GM18499 (cell line): ENCODE measurements around the gene ALDH1A2.
"Not testable (repeated sequence)": the region's sequence is repeated elsewhere in the genome, so short reads cannot be mapped to it uniquely, and the experiment has no call there.

Experiments
- ATAC-seq: cut with Tn5 transposase; IDR thresholded peaks from one replicate; pipeline ENCODE4 v1.9.1; 2021; ENCODE audit warnings: moderate number of reproducible peaks; ENCODE audit not compliant: insufficient read depth, unreplicated experiment

Gene ALDH1A2

DNA sequence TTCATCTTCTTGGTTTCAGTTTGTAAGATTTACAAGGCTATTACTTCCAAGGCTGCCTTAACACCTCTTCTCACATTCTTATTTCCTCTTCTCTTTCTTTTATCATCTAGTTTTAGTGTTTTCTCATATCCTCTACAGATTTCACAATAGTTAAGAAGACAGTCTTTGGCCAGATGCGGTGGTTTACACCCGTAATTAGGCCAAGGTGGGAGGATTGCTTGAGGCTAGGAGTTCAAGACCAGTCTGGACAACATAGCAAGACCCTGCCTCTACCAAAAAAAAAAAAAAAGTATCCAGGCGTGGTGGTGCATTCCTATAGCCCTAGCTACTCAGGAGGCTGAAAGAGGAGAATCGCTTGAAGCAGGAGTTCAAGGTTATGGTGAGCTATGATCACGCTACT lies 3.5 kb upstream of the ALDH1A2 start:
- ATAC-seq: no peak

DNA sequence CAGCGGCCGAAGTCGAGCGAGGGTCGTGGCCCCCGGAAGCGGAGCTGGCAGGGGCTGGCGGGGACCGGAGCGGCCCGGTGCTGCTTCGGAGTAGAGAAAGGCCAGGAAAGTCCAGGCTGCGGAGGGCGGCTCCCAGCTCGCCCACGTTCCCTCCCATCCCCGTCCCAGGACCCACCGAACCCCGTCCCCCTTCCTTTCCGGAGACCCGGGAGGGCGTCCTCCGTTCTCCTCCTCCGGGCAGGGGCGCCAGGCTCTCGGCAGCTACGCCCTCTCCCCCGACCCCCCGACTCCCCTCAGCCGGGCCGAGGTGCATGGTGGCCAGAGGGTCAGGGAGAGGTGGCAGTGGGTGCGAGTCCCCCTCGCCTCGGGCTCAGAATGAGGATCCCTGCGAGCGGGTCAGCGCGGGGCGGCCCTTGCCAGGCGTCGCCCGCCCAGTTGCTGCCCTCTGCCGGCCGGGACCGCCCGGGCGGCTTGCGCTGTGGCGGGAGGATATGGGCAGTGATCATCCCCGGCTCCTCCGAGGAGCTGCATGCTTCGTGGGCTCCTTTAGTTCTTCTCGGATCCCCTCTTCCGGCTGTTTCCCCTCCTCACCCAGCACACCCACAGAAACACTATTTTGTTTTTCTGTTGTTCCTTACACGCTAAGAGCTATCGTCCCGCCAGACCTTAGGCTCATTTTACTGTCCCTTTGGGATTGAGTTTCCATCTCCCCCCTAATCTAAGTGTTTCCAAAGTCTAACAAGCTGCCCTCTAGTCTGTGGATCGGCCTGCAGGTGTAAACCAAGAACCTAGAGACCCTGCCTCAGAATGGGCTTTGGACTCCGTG lies 744 bp upstream of the ALDH1A2 start:
- no peak for ATAC-seq

GRCh38 chr15:58064980-58065444 lies 499 bp downstream of the ALDH1A2 start:
- no peak for ATAC-seq

DNA sequence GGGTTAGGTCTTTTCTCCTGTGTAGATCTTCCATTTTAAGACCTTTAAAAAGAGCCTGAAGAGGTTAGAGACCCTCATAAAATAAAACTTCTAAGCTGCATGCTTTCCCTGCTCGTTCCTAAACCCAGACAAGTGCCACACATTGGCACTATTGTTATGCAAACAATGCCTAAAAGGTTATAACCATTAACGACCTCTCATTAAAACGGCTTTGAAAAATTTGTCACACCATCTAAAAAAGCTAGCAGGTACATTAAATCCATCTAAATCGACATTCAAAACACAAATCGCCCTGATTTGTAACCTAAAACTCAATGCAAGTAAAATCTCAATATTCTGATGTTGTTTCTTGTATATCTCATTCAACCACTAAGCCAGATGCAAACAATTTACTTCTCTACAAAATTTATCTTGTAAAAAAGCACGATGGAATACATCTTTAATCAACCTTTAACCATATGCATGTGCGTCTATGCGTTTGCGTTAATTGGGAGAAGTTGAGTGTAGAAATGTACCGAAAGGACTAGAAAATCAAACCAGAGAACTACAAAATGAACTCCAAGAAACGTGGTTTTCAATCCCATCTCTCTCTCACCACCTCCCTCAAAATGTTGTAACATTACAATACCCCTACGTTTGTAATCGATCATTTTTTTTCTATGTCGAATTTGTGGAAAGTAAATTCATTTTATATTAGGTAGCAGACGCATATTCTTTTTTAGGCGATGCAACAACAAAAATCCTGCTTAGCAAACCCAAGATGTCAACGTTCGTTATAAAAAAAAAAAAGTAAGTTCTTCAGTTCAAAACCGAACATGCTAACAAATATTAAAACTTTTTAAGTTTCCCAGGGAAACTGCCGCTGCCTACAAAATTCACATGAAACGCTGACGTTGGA lies 1.2 kb downstream of the ALDH1A2 start:
- ATAC-seq: no peak

- no peak for ATAC-seq
Measured at GRCh38 chr15:58063614-58064013, 1.9 kb downstream of the ALDH1A2 start.

GRCh38 chr15:58062983-58063382 lies 2.5 kb downstream of the ALDH1A2 start:
- no peak for ATAC-seq

DNA sequence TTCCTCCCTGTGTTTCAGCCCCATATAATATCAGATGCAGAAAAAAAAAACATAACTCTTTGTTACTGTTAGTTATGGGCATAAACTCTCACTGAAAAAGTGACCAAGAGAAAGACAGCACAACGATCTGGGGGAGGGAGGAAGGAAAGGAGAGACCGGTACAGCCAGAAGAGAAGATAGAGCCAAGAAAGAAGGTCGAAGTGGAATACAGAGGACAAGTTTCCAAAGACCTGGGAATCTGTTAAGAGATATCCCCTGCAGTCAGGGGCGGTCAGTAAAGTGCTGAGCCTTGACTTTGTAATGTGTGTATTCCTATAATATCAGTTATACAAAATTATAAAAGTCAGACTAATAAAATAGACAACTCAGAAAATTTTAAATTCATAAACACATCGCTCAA lies 3.3 kb downstream of the ALDH1A2 start:
- no peak for ATAC-seq

- ATAC-seq: no peak
Measured at GRCh38 chr15:58060575-58060974, 4.9 kb downstream of the ALDH1A2 start.

GRCh38 chr15:58058729-58059128 lies 6.8 kb downstream of the ALDH1A2 start:
- ATAC-seq: no peak

DNA sequence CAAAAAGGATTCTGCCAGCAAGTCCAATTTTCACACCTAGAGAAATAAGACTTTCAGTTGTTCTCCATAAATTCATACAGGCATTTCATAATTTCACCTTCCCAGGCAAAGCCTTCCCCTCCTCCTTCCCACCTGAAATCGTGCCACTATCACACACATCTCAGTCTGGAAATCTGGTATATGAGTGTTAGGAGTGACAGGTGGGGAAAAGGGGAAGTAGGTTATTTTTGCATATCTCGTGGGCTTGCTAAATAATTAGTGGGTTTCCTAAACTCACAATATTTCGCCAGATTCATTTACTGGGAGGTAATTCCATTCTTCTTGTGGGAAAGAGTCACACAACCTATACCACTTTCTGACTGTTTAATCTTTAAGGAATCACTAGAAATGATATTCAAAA lies 7.4 kb downstream of the ALDH1A2 start:
- no peak for ATAC-seq

GRCh38 chr15:58057559-58057958 lies 8.0 kb downstream of the ALDH1A2 start:
- no peak for ATAC-seq

GRCh38 chr15:58056015-58056414 lies 9.5 kb downstream of the ALDH1A2 start:
- no peak for ATAC-seq

GRCh38 chr15:58053315-58054153 lies 12.0 kb downstream of the ALDH1A2 start:
- no peak for ATAC-seq

DNA sequence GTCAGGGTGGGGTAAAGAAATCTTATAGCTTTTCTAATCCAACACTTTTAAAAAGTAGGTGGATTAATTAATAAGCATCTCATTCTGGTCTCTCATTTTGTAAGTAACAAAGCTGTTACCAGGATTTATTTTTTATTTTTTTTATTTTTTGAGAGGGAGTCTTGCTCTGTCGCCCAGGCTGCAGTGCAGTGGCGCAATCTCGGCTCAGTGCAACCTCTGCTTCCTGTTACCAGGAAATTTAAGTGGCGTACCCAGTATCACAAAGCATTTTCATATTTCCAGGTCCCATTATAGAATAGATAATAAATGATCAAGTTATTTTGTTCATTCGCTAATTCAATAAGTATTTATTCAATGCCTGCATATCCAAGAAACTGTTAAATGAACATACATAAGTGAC lies 13.2 kb downstream of the ALDH1A2 start:
- ATAC-seq: no peak

DNA sequence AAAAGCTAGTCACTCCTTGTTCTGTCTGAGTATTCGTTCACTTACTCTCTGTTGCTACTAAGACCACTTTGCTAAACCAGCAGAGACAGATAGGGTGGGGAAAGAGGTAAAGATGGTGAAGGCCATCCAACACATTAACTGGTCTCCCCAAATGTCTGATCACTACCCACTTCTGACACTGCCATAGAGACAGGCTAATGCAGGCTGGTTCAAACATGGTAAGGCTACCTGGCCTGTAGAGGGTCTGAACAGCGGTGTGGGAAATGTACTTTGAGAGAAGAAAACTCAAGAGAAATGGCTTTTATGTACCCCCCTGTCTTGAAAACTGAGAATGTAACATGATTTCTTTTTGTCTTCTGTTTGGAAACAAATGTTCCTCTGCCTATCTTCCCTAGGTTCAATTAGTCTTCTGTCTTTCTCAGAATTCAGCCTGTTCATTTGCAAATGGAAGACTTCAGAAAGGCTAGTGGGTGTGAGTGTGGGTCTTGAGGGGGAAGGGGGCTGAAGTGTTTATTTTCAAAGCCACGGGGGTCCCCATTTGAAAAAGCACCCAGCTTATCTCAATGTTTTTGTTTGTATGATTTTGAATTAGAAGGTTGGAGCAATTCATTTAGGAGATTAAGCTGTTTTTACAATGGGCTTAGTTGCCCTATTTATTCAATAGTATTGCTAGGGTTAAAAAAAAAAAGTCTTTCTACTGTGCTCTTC lies 15.8 kb downstream of the ALDH1A2 start:
- ATAC-seq: no peak

DNA sequence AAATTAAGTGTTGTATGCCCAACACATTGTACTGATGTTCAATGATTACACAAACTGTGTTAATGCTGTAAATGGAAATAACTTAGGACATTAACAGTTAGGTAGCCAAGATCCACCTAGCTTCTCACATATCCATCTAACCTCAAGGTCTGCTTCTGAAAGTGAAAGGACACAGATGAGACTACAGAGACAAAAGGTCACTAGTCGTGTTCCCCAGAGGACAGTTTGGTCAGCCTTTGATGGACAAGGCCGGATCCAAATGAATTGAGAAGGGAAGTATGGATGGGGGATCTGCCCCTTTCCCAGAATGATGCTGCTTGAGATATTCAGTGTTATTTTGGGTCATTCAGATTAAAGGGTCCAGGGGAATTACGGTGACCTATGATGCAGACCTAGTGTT lies 17.2 kb downstream of the ALDH1A2 start:
- no peak for ATAC-seq

DNA sequence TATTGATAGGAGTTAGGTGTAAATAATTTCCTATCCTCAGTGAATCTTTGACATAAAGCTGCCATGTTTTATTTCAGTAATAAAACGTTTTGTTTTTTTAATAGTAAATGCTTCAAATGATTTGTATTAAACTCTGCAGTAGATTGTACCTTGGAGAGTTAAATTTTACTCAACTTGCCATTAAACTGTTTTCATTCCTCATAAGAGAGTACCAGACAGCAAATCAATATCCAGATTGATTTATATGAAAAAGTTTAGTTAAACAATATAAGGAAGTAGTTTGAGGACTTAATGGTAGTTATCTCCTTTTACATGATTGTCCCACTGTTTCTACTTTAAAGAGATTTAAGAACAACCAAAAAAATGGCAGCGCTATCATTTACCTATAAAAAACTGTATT lies 18.4 kb downstream of the ALDH1A2 start:
- no peak for ATAC-seq

DNA sequence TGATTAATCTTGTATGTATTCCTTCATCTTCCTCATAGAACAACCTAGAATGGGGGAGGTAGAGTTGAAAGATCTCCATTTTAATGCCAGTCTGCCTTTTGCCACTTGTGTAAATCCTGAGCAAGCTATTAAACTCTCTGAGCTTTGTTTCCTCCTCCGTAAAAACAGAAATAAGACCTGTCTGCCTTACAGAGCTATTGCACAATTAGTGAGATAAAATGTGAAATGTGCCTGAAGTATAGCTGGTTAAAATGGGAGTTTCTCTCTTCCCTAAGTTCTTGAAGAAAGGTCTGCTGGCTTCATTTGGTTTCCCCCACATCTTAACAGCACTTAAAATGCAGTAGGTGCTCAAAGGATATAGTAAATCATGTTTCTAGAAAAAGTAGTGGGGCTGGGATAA lies 19.0 kb downstream of the ALDH1A2 start:
- ATAC-seq: no peak

DNA sequence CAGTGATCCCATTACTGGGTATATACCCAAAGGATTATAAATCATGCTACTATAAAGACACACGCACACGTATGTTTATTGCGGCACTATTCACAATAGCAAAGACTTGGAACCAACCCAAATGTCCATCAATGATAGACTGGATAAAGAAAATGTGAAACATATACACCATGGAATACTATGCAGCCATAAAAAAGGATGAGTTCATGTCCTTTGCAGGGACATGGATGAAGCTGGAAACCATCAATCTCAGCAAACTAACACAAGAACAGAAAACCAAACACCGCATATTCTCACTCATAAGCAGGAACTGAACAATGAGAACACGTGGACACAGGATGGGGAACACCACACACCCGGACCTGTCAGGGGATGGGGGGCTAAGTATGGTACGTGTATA lies 20.1 kb downstream of the ALDH1A2 start:
- ATAC-seq: not testable (repeated sequence)

DNA sequence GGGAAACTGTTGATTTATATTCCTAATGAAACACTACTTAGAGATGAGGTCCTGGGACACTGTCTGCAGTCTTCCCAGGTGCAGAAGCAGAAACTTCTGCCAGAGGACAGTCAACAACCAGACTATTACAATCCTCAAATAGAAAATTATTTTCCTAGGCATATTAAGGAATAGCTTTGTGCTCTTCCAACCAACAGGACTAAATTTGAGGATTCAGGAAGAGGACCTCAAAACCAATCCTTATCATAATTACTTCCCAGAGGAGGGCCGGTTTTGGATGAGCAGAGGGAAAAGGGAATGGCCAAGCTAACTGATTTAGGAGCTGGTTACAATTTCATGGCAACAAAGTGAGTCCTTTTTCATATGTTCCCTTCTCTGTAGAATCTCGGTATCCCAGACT lies 21.0 kb downstream of the ALDH1A2 start:
- no peak for ATAC-seq
